Measurements from ENCODE around the gene NR5A1.

The NR5A1 gene

DNA sequence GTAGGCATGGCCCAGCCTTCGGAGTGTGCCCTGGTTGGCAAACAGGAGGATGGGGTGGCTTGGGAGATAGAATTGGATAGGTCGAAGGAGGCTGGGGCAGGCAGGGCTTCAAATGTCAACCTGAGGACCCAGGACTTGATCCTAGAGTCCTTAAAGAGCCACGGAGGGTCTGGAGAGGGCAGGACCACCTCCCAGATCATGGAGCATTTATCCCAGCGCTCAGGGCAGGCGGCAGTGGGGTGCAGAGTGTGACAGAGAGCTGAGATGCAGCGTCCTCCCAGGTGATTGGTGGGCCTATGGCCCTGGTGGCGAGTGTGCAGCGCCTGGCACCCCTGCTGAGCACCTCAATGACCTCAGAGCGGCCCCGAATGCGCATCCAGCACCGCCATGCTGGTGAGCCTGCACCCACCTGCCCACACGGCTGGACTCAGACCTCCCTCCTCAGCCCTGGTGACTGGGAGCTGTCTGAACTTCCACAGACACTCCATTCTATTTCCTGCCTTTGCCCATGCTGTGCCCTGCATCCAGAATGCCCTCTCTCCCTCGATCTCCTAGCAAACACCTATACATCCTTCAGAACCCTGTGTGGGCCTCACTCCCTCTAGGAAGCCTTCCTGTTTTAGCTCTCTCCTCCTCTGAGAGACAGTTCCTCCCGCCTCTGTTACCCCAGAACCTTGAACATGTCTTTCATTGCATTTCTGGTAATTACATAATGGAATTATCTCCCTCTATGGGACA is 50.7 kb downstream of the NR5A1 start:
- no peak for DNase-seq

DNA sequence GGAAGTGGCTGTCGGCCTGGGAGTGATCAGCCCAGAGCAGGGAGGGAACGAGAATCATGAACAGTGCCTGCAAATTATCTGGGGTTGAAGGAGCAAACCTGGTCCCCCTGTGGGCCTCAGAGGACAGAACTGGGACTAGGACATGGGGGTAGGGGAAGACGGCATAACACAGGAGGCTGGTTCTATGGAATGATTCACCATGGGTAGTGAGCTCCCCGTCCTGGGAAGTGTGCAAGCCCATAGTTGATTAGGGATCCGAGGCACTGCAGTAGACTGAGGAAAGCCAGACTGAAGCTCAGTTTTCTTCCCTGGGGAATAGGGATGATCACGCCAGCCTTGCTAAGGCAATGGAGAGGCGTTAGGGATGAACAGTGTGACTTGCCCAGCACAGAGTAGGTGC is 51.4 kb downstream of the NR5A1 start:
- no peak for DNase-seq

- DNase-seq: no peak
Measured at GRCh38 chr9:124454791-124455443, 52.3 kb downstream of the NR5A1 start.

DNA sequence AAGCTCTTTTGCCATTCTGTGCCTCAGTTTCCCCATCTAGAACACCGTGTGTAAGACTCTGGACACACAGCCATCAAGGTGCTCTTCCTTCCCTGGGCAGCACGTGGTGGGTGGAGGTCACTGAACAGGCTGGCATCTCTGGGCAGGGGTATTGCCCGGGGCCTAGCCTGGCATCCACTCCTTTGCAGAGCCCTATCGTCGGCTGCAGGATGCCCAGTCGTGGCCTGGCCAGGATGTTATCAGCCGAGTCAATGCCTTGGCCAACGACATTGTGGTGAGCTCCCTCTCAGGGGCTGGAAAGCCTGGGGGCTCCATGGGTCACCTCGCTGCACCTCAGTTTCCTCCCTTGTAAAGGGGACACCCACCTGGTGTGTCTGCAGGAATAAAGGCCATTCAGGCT is 52.9 kb downstream of the NR5A1 start:
- no peak for DNase-seq

GRCh38 chr9:124453586-124454191 is 53.5 kb downstream of the NR5A1 start:
- DNase-seq: no peak

GRCh38 chr9:124452841-124453585 is 54.2 kb downstream of the NR5A1 start:
- DNase-seq: no peak

DNA sequence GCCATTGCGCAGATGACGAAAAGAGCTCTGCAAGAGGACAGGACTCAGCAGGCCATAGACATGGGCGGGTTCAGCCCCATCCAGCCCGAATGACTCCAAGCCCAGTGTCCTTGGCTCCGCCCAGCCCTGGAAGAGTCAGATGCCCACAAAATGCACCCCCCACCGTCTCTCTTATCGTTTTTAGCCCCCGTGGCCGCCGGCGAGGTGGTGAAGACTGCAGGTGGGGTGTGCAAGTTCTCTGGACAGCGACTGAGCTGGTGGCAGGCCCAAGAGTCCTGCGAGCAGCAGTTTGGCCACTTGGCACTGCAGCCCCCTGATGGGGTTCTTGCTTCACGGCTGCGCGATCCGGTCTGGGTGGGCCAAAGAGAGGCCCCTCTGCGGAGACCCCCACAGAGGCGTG is 54.9 kb downstream of the NR5A1 start:
- no peak for DNase-seq

DNA sequence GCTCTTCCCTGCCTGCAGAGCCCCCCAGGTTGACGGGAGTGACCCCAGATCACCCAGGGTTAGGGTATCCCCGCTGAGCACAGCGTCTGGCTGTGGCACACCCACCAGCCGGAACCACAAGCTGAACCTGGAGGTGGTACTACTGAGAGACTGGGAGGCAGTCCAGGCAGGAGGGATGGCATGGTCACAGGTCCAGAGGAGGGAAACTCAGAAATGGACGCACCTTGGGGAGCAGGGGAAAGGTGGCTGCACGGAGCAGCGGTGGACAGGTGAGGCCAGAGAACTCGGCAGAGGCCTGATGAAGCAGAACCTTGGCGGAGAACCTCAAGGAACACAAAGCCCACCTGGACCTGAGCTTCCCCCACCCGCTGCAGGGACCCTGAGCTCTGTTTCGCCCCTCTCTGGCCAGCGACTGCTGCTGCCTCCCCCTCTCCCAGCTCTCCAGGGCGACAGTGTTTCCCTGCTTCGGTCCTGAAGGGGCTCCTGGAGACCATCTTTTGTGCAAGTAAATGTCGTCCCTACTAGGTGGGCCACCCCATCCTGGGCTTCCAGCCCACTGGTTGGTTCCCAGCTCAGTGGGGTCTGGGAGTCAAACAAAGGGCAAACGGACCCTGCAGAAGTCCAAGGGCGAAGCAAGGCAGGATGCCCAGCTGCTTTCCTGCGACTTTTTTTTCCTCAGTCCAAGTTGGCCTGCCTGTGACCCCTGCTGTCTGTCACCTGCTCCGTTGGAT is 56.1 kb downstream of the NR5A1 start:
- DNase-seq: no peak

- peak; percentile 4 to 23 for DNase-seq
Measured at GRCh38 chr9:124450241-124450924, 56.8 kb downstream of the NR5A1 start, which contains the start of gene ADGRD2. TSS of gene ADGRD2 (plus strand) at chr9:124450451. CDS start at chr9:124451667, 1,216 bp downstream.

- no peak for DNase-seq
Measured at GRCh38 chr9:124449381-124450151, 57.6 kb downstream of the NR5A1 start.

- DNase-seq: no peak
Measured at GRCh38 chr9:124448019-124448418, 59.2 kb downstream of the NR5A1 start.

- DNase-seq: no peak
Measured at GRCh38 chr9:124447297-124447661, 59.9 kb downstream of the NR5A1 start.

DNA sequence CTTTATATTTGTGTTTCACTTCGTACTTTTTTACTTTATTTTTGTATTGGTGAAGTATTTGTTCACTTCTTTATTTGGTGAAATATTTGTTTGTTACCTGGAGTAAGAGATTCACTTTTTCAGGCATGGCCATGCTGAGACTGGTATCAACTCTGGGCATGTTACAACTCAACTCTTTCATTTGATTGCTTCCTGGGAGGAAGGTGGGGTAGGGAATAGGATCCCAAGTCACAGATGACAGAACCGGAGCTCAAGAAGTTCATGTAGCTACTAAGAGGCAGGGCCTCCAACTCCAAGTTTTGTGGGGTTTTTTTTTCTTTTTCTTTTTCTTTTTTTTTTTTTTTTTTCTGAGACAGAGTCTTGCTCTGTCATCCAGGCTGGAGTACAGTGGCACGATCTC is 63.0 kb downstream of the NR5A1 start:
- no peak for DNase-seq

GRCh38 chr9:124443625-124444024 is 63.6 kb downstream of the NR5A1 start:
- no peak for DNase-seq

DNA sequence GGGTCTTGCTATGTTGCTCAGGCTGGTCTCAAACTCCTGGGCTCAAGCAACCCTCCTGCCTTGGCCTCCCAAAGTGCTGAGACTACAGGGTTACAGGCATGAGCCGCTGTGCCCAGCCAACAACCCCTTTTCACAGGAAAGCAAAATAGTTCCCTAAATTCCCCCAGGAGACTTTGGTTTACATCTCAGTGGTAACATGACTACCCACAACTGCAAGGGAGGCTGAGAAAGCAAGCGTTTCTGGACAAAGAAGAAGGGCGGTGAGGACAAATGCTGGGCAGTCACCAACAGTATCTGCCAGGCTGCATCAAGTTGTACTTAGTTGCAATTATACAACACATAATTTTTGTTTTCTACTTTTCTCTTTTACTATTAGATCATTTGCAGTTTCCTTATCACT is 64.4 kb downstream of the NR5A1 start:
- DNase-seq: no peak

GRCh38 chr9:124442379-124442778 is 64.8 kb downstream of the NR5A1 start:
- DNase-seq: no peak

DNA sequence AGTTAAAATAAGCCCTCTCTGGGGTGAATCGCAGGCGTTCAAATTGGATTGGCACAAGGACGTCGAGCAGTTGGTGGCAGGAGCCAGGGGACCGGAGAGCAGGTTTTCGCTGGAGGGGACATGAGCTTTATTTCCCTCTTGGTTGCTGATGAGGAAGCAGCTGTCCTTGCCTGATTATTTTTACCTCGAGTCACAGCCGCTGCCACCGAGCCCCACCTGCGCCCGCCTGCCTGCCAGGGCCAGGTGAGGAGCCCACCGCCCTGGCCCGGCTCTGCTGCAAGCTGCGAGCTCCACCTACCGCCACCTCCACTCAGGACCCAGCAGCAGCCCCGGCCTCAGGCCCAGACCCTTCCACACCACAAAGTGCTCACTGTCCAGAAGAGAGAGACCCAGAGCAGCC is 65.9 kb downstream of the NR5A1 start:
- DNase-seq: peak in 1 of 2 experiments; percentile 6

GRCh38 chr9:124440786-124441185 is 66.4 kb downstream of the NR5A1 start:
- no peak for DNase-seq

DNA sequence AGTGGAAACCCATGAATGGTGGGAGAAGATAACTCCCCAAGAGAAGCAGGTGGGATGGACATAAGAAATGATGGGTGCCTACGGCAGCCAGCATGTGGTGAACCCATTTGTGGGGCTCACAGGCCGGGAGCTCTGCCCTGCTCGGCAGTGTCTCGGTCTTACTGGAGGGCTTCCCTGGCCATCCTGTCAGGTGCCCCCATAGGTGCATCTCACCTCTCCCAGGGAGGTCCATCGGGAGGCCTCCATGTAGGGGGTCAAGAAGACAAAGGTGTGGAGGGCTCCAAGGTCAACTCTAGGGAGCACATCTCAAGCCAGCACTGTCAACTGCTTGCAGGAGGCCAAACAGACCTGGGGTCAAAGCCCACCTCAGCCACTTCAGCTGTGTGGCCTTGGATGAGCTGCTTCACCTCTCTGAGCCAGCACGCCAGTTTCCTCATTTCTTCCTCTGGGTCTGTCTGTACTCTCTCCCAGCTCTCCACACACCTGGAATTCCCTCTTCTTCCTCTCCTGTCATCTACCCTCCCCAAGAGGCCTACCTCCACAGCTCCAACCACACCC is 67.4 kb downstream of the NR5A1 start:
- DNase-seq: no peak

DNA sequence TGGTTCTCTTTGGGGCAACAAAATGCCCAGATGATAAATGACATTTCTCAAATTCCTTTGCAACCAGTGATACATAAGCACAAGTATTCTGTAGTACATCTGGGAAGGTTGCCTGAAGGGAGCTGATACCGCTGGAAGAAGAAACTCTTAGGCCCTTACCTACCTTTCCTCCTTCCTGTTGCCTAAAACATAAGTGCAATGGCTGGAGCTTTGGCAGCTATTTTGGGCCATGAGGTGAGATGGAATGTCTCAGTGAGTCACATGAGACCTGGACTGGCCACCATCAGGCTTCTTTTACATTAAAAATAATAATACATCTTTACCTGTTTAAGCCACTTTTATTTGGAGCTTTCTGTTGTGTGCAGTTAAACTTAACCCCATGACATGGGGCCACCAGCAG is 68.1 kb downstream of the NR5A1 start:
- no peak for DNase-seq

GRCh38 chr9:124438091-124438490 is 69.1 kb downstream of the NR5A1 start:
- DNase-seq: no peak

Measured in NCI-H2081 (cell line).